PC-9 (cell line): ENCODE measurements around the gene B4GALT7. TPM values are rescaled to one million over a fixed set of nuclear protein-coding genes. Genes with fewer than 3 reads are reported as not detected.

Experiments
- BruUV-seq: library from RNA; stranded (reverse); fragments of 400-500 nt; replicated peaks from 2 replicates; lab custom pipeline; 2021; lab: Mats Ljungman, UMichigan
- CTCF ChIA-PET: fragments of 300-600 bp; sonication (Branson Sonifier 250); formaldehyde crosslinking; loops from one replicate; lab custom pipeline; 2022; ENCODE audit warnings: antibody characterized with exemption; lab: Charles Lee
- POLR2A ChIA-PET: fragments of 300-600 bp; sonication (Branson Sonifier 250); formaldehyde crosslinking; loops from one replicate; lab custom pipeline; 2022; ENCODE audit warnings: antibody characterized with exemption; ENCODE audit not compliant: unreplicated experiment; lab: Charles Lee
- DNase-seq, 2 experiments: peaks; one replicate each; pipeline versions ENCODE4 v3.0.0 to v3.0.0-alpha.2; 2015 to 2022; ENCODE audit warnings: mixed read lengths in 1 of 2
- H2AFZ ChIP-seq: fragments of 200-600 bp; sonication (generic); 2 replicates; pipeline ENCODE4 v1.8.1; 2017; ENCODE audit warnings: antibody characterized with exemption
- H3F3A ChIP-seq: fragments of 200-600 bp; sonication (generic); 2 replicates; pipeline ENCODE4 v1.8.1; 2017; ENCODE audit warnings: antibody characterized with exemption, mild to moderate bottlenecking, low read depth; ENCODE audit not compliant: insufficient read depth
- H3K27ac ChIP-seq: fragments of 200-600 bp; sonication (generic); 2 replicates; pipeline ENCODE4 v1.6.1; 2016; ENCODE audit warnings: mixed run types
- H3K27me3 ChIP-seq: fragments of 200-600 bp; sonication (generic); 2 replicates; pipeline ENCODE4 v1.6.1; 2016; ENCODE audit warnings: low read depth, mixed run types; ENCODE audit not compliant: insufficient read depth
- H3K36me3 ChIP-seq: fragments of 200-600 bp; sonication (generic); 2 replicates; pipeline ENCODE4 v1.6.1; 2016; ENCODE audit warnings: low read depth, mixed run types
- H3K4me1 ChIP-seq: fragments of 200-600 bp; sonication (generic); replicated peaks from 2 replicates; pipeline ENCODE4 v1.6.1; 2016; ENCODE audit warnings: mixed run types; ENCODE audit not compliant: insufficient read depth
- H3K4me2 ChIP-seq: fragments of 200-600 bp; sonication (generic); 2 replicates; pipeline ENCODE4 v1.6.1; 2017; ENCODE audit warnings: mixed run types
- H3K4me3 ChIP-seq: fragments of 200-600 bp; sonication (generic); 2 replicates; pipeline ENCODE4 v1.6.1; 2016; ENCODE audit warnings: mixed run types
- H3K79me2 ChIP-seq: fragments of 200-600 bp; sonication (generic); 2 replicates; pipeline ENCODE4 v1.6.1; 2017; ENCODE audit warnings: low read depth, mixed run types
- H3K9me2 ChIP-seq: fragments of 200-600 bp; sonication (generic); 2 replicates; pipeline ENCODE4 v1.8.1; 2017; ENCODE audit warnings: mild to moderate bottlenecking; ENCODE audit not compliant: insufficient read depth
- H3K9me3 ChIP-seq: fragments of 200-600 bp; sonication (generic); 2 replicates; pipeline ENCODE4 v1.8.1; 2016; ENCODE audit warnings: low read depth; ENCODE audit not compliant: insufficient read depth
- H4K20me1 ChIP-seq: fragments of 200-600 bp; sonication (generic); 2 replicates; pipeline ENCODE4 v1.8.1; 2017; ENCODE audit not compliant: insufficient read depth
- EZH2 ChIP-seq: fragments of 200-600 bp; sonication (generic); IDR thresholded peaks from 2 replicates; pipeline ENCODE4 v1.8.0; 2017; ENCODE audit warnings: antibody characterized with exemption, low read depth
- intact Hi-C: fragments of 100-400 bp; cut with micrococcal nuclease; formaldehyde crosslinking; loops from one replicate; pipeline ENCODE4 v1.10.0; 2022; ENCODE audit not compliant: unreplicated experiment
- total RNA-seq: library from RNA; stranded (reverse); gene quantifications from 2 replicates; pipeline ENCODE4 v1.2.3, GENCODE V29; 2021
- TF ChIP-seq, protein P1 (sequence below): fragments of 200-600 bp; sonication (generic); conservative IDR thresholded peaks from 2 replicates; pipeline ENCODE4 v1.6.1; 2017; ENCODE audit warnings: mixed run types, antibody characterized with exemption, mild to moderate bottlenecking, moderate library complexity

The B4GALT7 gene
- total RNA-seq, 1 experiment from 2014 or later: 27.9 TPM

DNA sequence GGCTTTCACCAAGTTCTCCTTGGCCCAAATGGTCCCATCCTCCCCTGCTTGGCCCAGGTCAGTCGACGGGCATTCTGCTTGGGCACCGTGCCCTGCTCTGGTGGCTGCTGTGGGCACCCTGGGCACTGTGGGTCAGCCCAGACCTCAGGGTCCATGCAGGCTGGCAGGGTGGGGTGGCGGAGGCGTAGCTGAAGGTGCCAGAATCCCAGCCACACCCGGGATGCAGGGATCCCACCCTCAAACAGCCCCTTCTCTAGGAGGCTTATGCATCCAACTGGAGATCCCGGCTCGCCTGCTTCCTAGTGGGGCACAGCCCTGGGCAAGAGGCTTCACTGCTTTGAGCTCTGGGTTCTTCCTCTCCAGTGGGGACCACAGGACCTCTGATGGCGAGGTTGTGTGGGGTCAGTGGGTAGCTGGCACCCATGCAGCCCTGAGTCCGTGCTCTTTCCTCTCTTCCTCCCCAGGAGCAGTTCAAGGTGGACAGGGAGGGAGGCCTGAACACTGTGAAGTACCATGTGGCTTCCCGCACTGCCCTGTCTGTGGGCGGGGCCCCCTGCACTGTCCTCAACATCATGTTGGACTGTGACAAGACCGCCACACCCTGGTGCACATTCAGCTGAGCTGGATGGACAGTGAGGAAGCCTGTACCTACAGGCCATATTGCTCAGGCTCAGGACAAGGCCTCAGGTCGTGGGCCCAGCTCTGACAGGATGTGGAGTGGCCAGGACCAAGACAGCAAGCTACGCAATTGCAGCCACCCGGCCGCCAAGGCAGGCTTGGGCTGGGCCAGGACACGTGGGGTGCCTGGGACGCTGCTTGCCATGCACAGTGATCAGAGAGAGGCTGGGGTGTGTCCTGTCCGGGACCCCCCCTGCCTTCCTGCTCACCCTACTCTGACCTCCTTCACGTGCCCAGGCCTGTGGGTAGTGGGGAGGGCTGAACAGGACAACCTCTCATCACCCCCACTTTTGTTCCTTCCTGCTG, 9.4 kb downstream of the B4GALT7 start:
- H3K4me1 ChIP-seq: no peaks in the 10 kb centered on the region
- H3K27me3 ChIP-seq: peaks cover 6% of the 10 kb centered on the region; the same call in 1 of the 2 replicates
- no peaks in the 10 kb centered on the region for H3K9me3 ChIP-seq
- DNase-seq: no peak
- CTCF ChIA-PET: no interaction called here
- no peaks in the 10 kb centered on the region for H3F3A ChIP-seq
- POLR2A ChIA-PET: no interaction called here
- no peak overlapping the region for H2AFZ ChIP-seq
- TF ChIP-seq, protein P1, sequence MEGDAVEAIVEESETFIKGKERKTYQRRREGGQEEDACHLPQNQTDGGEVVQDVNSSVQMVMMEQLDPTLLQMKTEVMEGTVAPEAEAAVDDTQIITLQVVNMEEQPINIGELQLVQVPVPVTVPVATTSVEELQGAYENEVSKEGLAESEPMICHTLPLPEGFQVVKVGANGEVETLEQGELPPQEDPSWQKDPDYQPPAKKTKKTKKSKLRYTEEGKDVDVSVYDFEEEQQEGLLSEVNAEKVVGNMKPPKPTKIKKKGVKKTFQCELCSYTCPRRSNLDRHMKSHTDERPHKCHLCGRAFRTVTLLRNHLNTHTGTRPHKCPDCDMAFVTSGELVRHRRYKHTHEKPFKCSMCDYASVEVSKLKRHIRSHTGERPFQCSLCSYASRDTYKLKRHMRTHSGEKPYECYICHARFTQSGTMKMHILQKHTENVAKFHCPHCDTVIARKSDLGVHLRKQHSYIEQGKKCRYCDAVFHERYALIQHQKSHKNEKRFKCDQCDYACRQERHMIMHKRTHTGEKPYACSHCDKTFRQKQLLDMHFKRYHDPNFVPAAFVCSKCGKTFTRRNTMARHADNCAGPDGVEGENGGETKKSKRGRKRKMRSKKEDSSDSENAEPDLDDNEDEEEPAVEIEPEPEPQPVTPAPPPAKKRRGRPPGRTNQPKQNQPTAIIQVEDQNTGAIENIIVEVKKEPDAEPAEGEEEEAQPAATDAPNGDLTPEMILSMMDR: no peak
- no peak for TF ChIP-seq EZH2
- H3K4me3 ChIP-seq: no peak overlapping the region
- no peaks in the 10 kb centered on the region for H3K79me2 ChIP-seq
- H4K20me1 ChIP-seq: no peaks in the 10 kb centered on the region
- H3K36me3 ChIP-seq: no peaks in the 10 kb centered on the region
- no peak overlapping the region for H3K27ac ChIP-seq
- no TSS peak for BruUV-seq
- H3K4me2 ChIP-seq: no peak overlapping the region
- intact Hi-C loops: loop anchor here (10.0 kb wide), 2 partner anchors 455 to 555 kb away; no protein-coding TSS in a partner anchor
- no peaks in the 10 kb centered on the region for H3K9me2 ChIP-seq

- POLR2A ChIA-PET: no interaction called here
- no peaks in the 10 kb centered on the region for H4K20me1 ChIP-seq
- no peaks in the 10 kb centered on the region for H3K36me3 ChIP-seq
- peaks cover 13% of the 10 kb centered on the region for H3K27me3 ChIP-seq
- H3K4me3 ChIP-seq: no peak overlapping the region
- no peak overlapping the region for H3K27ac ChIP-seq
- DNase-seq: no peak
- CTCF ChIA-PET: no interaction called here
- H3K9me3 ChIP-seq: no peaks in the 10 kb centered on the region
- no peaks in the 10 kb centered on the region for H3K9me2 ChIP-seq
- no peak overlapping the region for H3K4me2 ChIP-seq
- BruUV-seq: no TSS peak
- H3K79me2 ChIP-seq: no peaks in the 10 kb centered on the region
- H2AFZ ChIP-seq: no peak overlapping the region
- no peaks in the 10 kb centered on the region for H3F3A ChIP-seq
- intact Hi-C loops: no loop called here
- H3K4me1 ChIP-seq: no peaks in the 10 kb centered on the region
- TF ChIP-seq, protein P1: no peak
- TF ChIP-seq EZH2: no peak
Observed at GRCh38 chr5:177610131-177610769, 10.3 kb downstream of the B4GALT7 start.

- POLR2A ChIA-PET: no interaction called here
Observed at GRCh38 chr5:177610770-177611445, 11.0 kb downstream of the B4GALT7 start.

More at GRCh38 chr5:177610770-177611445, 11.0 kb downstream of the B4GALT7 start:
- no peak for DNase-seq
- H3F3A ChIP-seq: no peaks in the 10 kb centered on the region
- H3K79me2 ChIP-seq: no peaks in the 10 kb centered on the region
- no peaks in the 10 kb centered on the region for H3K9me3 ChIP-seq
- no peak overlapping the region for H3K4me3 ChIP-seq
- no peaks in the 10 kb centered on the region for H3K36me3 ChIP-seq
- BruUV-seq: no TSS peak
- no peaks in the 10 kb centered on the region for H3K4me1 ChIP-seq
- H2AFZ ChIP-seq: no peak overlapping the region
- no peak overlapping the region for H3K27ac ChIP-seq
- CTCF ChIA-PET: no interaction called here
- H3K4me2 ChIP-seq: no peak overlapping the region
- H3K27me3 ChIP-seq: peaks cover 19% of the 10 kb centered on the region
- intact Hi-C loops: no loop called here
- H3K9me2 ChIP-seq: no peaks in the 10 kb centered on the region
- H4K20me1 ChIP-seq: no peaks in the 10 kb centered on the region
- TF ChIP-seq, protein P1: no peak
- TF ChIP-seq EZH2: no peak
